A549 (cell line): ENCODE measurements around the gene TIGD6. TPM values are rescaled to one million over a fixed set of nuclear protein-coding genes. Genes with fewer than 3 reads are reported as not detected.

Experiments used
- ATAC-seq, 2 experiments: fragments of 200-7000 bp in 1 of 2; fragments of >200 bp in 1 of 2; cut with Nextera tagmentation in 1 of 2; cut with Tn5 transposase in 1 of 2; 3 replicates each; pipeline versions ENCODE4 v1.8.0 to v1.9.1; 2018 to 2020; ENCODE audit warnings: mild to moderate bottlenecking in 1 of 2, moderate library complexity in 1 of 2
- CTCF ChIA-PET: fragments of 300-600 bp; sonication (Branson Sonifier 250); formaldehyde crosslinking; extraction: SDS; loops from one replicate; lab custom pipeline; 2021; ENCODE audit warnings: antibody characterized with exemption, inconsistent platforms; lab: Yijun Ruan, JAX
- POLR2A ChIA-PET: fragments of 350-600 bp; formaldehyde crosslinking; extraction: SDS; loops from one replicate; lab custom pipeline; 2021; ENCODE audit warnings: antibody characterized with exemption, inconsistent platforms; lab: Yijun Ruan, JAX
- DNase-seq, 2 experiments: peaks; one replicate each; pipeline versions ENCODE4 v3.0.0 to v3.0.0-alpha.2; 2011 to 2016; ENCODE audit warnings: low read depth in 1 of 2, low spot score in 1 of 2
- FAIRE-seq: peaks from 2 replicates; lab custom pipeline; 2011; peaks lifted over from hg19 to GRCh38; lab: Jason Lieb, UNC
- H3K27ac ChIP-seq, 2 experiments: fragments of >200 bp; sonication (Bioruptor Twin); formaldehyde crosslinking; 3 replicates each; pipeline ENCODE4 v1.5.1; 2016 to 2017
- H3K4me1 ChIP-seq: fragments of >200 bp; sonication (Bioruptor Twin); formaldehyde crosslinking; 3 replicates; pipeline ENCODE4 v1.6.1; 2016
- H3K4me2 ChIP-seq: fragments of >200 bp; sonication (Bioruptor Twin); formaldehyde crosslinking; 3 replicates; pipeline ENCODE4 v1.6.1; 2016
- H3K4me3 ChIP-seq: fragments of >200 bp; sonication (Bioruptor Twin); formaldehyde crosslinking; 3 replicates; pipeline ENCODE4 v1.5.1; 2016
- H3K9me3 ChIP-seq: fragments of >200 bp; sonication (Bioruptor Twin); formaldehyde crosslinking; 3 replicates; pipeline ENCODE4 v1.6.1; 2016
- ATOH8 ChIP-seq: fragments of 250-450 bp; sonication (Bioruptor Pico); IDR thresholded peaks from 2 replicates; pipeline ENCODE4 v1.5.0; 2020; ENCODE audit warnings: low read depth, mild to moderate bottlenecking, moderate library complexity
- BCL3 ChIP-seq: fragments of >200 bp; sonication (Bioruptor Twin); formaldehyde crosslinking; IDR thresholded peaks from 3 replicates; pipeline ENCODE4 v1.6.1; 2016
- CBX2 ChIP-seq: fragments of 200-600 bp; sonication (generic); IDR thresholded peaks from 2 replicates; pipeline ENCODE4 v1.6.1; 2016; ENCODE audit warnings: low read depth, mild to moderate bottlenecking, borderline replicate concordance
- CBX8 ChIP-seq: fragments of 200-600 bp; sonication (generic); IDR thresholded peaks from 2 replicates; pipeline ENCODE4 v1.6.1; 2016
- CTCF ChIP-seq: fragments of >200 bp; sonication (Bioruptor Twin); formaldehyde crosslinking; IDR thresholded peaks from 3 replicates; pipeline ENCODE4 v1.5.1; 2016
- EHMT2 ChIP-seq: fragments of 200-600 bp; sonication (generic); IDR thresholded peaks from 2 replicates; pipeline ENCODE4 v1.6.1; 2016; ENCODE audit warnings: antibody characterized with exemption, low read depth, mild to moderate bottlenecking, moderate library complexity
- FOSL2 ChIP-seq, 2 experiments: fragments of 450-650 bp in 1 of 2; fragments of >200 bp in 1 of 2; sonication (Bioruptor Twin) in 1 of 2; formaldehyde crosslinking; IDR thresholded peaks; 2 replicates each; pipeline versions ENCODE4 v1.5.0 to v1.6.1; 2016 to 2020; ENCODE audit warnings: mild to moderate bottlenecking in 1 of 2, moderate library complexity in 1 of 2
- HDAC2 ChIP-seq: fragments of 200-600 bp; sonication (generic); IDR thresholded peaks from 2 replicates; pipeline ENCODE4 v1.6.1; 2016
- HEYL ChIP-seq: fragments of 250-450 bp; sonication (Bioruptor Pico); IDR thresholded peaks from 2 replicates; pipeline ENCODE4 v1.8.0; 2021; ENCODE audit warnings: mild to moderate bottlenecking, moderate library complexity
- HOXA7 ChIP-seq: fragments of 250-450 bp; sonication (Bioruptor Pico); IDR thresholded peaks from 2 replicates; pipeline ENCODE4 v1.5.0; 2020; ENCODE audit warnings: mild to moderate bottlenecking, moderate library complexity
- HOXB5 ChIP-seq: fragments of 250-450 bp; sonication (Bioruptor Pico); IDR thresholded peaks from 2 replicates; pipeline ENCODE4 v1.5.0; 2020; ENCODE audit warnings: mild to moderate bottlenecking, moderate library complexity
- MYC ChIP-seq: IDR thresholded peaks from 2 replicates; pipeline ENCODE4 v1.6.1; 2012; ENCODE audit warnings: mild to moderate bottlenecking, inconsistent platforms, low read length, improper control_type of control experiment, borderline replicate concordance
- NPAS2 ChIP-seq: fragments of 250-450 bp; sonication (Bioruptor Pico); IDR thresholded peaks from 2 replicates; pipeline ENCODE4 v1.8.0; 2022; ENCODE audit warnings: mild to moderate bottlenecking, moderate library complexity, borderline replicate concordance
- PBX3 ChIP-seq: IDR thresholded peaks from 2 replicates; pipeline ENCODE4 v1.6.1; 2012
- POLR2AphosphoS2 ChIP-seq: conservative IDR thresholded peaks from 2 replicates; pipeline ENCODE4 v1.6.1; 2012; ENCODE audit warnings: low read length, improper control_type of control experiment, inconsistent platforms
- RAD21 ChIP-seq, 2 experiments: fragments of >200 bp in 1 of 2; sonication (Bioruptor Twin) in 1 of 2; formaldehyde crosslinking in 1 of 2; IDR thresholded peaks in 1 of 2; conservative IDR thresholded peaks in 1 of 2; 2 replicates in 1 of 2; 3 replicates in 1 of 2; pipeline ENCODE4 v1.6.1; 2012 to 2018; ENCODE audit warnings: inconsistent platforms in 1 of 2
- RARB ChIP-seq: fragments of 250-450 bp; sonication (Bioruptor Pico); IDR thresholded peaks from 2 replicates; pipeline ENCODE4 v1.8.0; 2021; ENCODE audit warnings: mild to moderate bottlenecking, moderate library complexity
- RCOR1 ChIP-seq: fragments of 150-350 bp; IDR thresholded peaks from 2 replicates; pipeline ENCODE4 v1.6.1; 2014; ENCODE audit warnings: antibody characterized with exemption, low read length, low read depth
- SMC3 ChIP-seq: fragments of >200 bp; sonication (Bioruptor Twin); formaldehyde crosslinking; IDR thresholded peaks from 3 replicates; pipeline ENCODE4 v1.6.1; 2018; ENCODE audit warnings: inconsistent platforms
- SREBF2 ChIP-seq: fragments of 450-650 bp; IDR thresholded peaks from 2 replicates; pipeline ENCODE4 v1.6.1; 2014; ENCODE audit warnings: mild to moderate bottlenecking, moderate library complexity
- TFCP2L1 ChIP-seq: fragments of 250-450 bp; sonication (Bioruptor Pico); IDR thresholded peaks from 2 replicates; pipeline ENCODE4 v1.5.0; 2021; ENCODE audit warnings: mild to moderate bottlenecking
- WGBS: methylation state at CpG from one replicate; pipeline ENCODE4 v1.1.6; 2017; ENCODE audit errors: missing lambda C conversion rate; 5-methylcytosine and 5-hydroxymethylcytosine counted together
- polyA plus RNA-seq, 4 experiments: library from polyadenylated mRNA; depleted of rRNA in 3 of 4; stranded (reverse); fragments of >200 nt; fragmentation: RNase III in 1 of 4; extraction: RNeasy Plus Mini Kit Qiagen cat#74134 plus additional on column Dnase treatment in 1 of 4; gene quantifications; 2 replicates in 3 of 4; 3 replicates in 1 of 4; pipeline ENCODE4 v1.2.3, GENCODE V29; 2011 to 2017
- TF ChIP-seq, protein P1 (sequence below): fragments of 250-450 bp; sonication (Bioruptor Pico); IDR thresholded peaks from 2 replicates; pipeline ENCODE4 v1.5.0; 2021; ENCODE audit warnings: mild to moderate bottlenecking, moderate library complexity, borderline replicate concordance

TIGD6 gene
- polyA plus RNA-seq, 2 of the 4 experiments (the other 2 are of a cell fraction) = 4.3 to 7.3 TPM

DNA sequence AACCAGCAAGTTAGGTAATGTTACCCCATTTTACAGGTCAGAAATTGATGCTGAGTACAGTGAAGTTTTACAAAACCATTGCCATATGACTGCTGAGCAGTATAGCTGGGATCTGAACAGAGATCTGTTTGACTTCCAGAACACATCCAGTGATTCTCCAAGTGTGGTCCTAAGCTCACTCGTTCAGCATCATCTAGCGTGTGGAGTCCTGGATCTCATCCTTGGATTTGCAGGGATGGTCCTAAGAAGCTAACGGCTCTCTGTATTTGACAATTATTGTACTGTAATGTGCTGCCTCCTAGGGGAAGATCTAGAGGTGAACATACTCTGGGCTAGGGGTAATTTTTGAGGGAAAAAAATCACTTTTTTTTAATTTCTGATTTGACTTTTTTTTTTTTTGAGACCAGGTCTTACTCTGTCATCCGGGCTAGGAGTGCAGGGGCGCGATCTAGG, 38.5 kb downstream of the TIGD6 start:
- TF ChIP-seq SMC3 (peak; percentile 86), CTCF (peak; percentile 87), CBX8 (no peak), SREBF2 (no peak), HOXB5 (CRISPR knock-in tag) (no peak), RARB (CRISPR knock-in tag) (peak; percentile 45; the same call in 1 of the 2 replicates), TFCP2L1 (CRISPR knock-in tag) (no peak), PBX3 (no peak), HOXA7 (CRISPR knock-in tag) (no peak), CBX2 (no peak), POLR2AphosphoS2 (no peak), FOSL2 (IDR thresholded peaks at IDR 0.05) (no peak), FOSL2 (CRISPR knock-in tag; IDR thresholded peaks at IDR 0.05) (no peak; the same call in 1 of the 2 replicates), HDAC2 (no peak), RAD21 (conservative IDR thresholded peaks at IDR 0.05 in 1 of 2, IDR thresholded peaks at IDR 0.05 in 1 of 2) (peak; percentile 87 to 89), NPAS2 (CRISPR knock-in tag) (no peak), HEYL (CRISPR knock-in tag) (no peak), EHMT2 (no peak), RCOR1 (no peak)
- TF ChIP-seq, protein P1, sequence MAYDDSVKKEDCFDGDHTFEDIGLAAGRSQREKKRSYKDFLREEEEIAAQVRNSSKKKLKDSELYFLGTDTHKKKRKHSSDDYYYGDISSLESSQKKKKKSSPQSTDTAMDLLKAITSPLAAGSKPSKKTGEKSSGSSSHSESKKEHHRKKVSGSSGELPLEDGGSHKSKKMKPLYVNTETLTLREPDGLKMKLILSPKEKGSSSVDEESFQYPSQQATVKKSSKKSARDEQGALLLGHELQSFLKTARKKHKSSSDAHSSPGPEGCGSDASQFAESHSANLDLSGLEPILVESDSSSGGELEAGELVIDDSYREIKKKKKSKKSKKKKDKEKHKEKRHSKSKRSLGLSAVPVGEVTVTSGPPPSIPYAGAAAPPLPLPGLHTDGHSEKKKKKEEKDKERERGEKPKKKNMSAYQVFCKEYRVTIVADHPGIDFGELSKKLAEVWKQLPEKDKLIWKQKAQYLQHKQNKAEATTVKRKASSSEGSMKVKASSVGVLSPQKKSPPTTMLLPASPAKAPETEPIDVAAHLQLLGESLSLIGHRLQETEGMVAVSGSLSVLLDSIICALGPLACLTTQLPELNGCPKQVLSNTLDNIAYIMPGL (CRISPR knock-in tag) = no peak
- POLR2A ChIA-PET = interaction anchor here (0.7 to 4.0 kb wide), 6 partner anchors 27 to 180 kb away, joined by 3 to 61 read pairs (median 4); partner anchors contain the start of genes HMGXB3 and TIGD6
- Histone ChIP-seq H3K4me1 (peaks cover 43% of the 10 kb centered on the region), H3K4me3 (peak overlapping the region; percentile 81), H3K9me3 (no peaks in the 10 kb centered on the region), H3K4me2 (peak overlapping the region; percentile 80), H3K27ac (peak overlapping the region; percentile 91 to 96; a peak in 4 of 6 replicates)
- peak; percentile 38 to 42; a peak in 4 of 6 replicates for ATAC-seq
- DNase-seq = peak; percentile 80
- CTCF ChIA-PET = interaction anchor here (0.6 to 16.5 kb wide), 55 partner anchors 9 to 451 kb away, joined by 3 to 594 read pairs (median 4); partner anchors contain the start of genes CD74, PDE6A and PPARGC1B
- FAIRE-seq = no peak
- 30% methylated on average over 6 of the region's 6 CpGs for WGBS

GRCh38 chr5:149961186-149961685, 39.2 kb downstream of the TIGD6 start:
- H3K4me1 ChIP-seq = peaks cover 48% of the 10 kb centered on the region
- WGBS = 9% methylated on average over 22 of the region's 23 CpGs
- no peak for DNase-seq
- H3K9me3 ChIP-seq = no peaks in the 10 kb centered on the region
- no peak for TF ChIP-seq HDAC2
- TF ChIP-seq BCL3 = no peak
- TF ChIP-seq ATOH8 (CRISPR knock-in tag) = 0 out of 2 replicates have a peak, but pooled peaks have one; percentile 16
- no peak for TF ChIP-seq HEYL (CRISPR knock-in tag)
- no peak for TF ChIP-seq PBX3
- no peak for TF ChIP-seq MYC
- ATAC-seq = peak in 1 of 2 experiments; percentile 31; a peak in 3 of 6 replicates
- peak overlapping the region; percentile 91 to 96 for H3K27ac ChIP-seq
- ChIA-PET POLR2A (interaction anchor here (0.9 to 4.0 kb wide), 13 partner anchors 14 to 295 kb away, joined by 3 to 61 read pairs (median 4); partner anchors contain the start of genes HMGXB3 and TIGD6), CTCF (interaction anchor here (0.6 to 16.5 kb wide), 24 partner anchors 10 to 342 kb away, joined by 3 to 594 read pairs (median 9); partner anchors contain the start of gene PDE6A)
- peak overlapping the region; percentile 81 for H3K4me3 ChIP-seq
- H3K4me2 ChIP-seq = peak overlapping the region; percentile 80
- no peak for FAIRE-seq
